SU-DHL-6 (cell line): ENCODE data around the gene LRP2.

Experiments
- CTCF ChIP-seq: fragments of 200-600 bp; sonication (generic); IDR thresholded peaks from one replicate; pipeline ENCODE4 v1.5.1; 2017; ENCODE audit warnings: antibody characterized with exemption, mild to moderate bottlenecking, low read length, moderate library complexity; ENCODE audit not compliant: insufficient read depth, poor library complexity, severe bottlenecking
- EZH2phosphoT487 ChIP-seq: fragments of 200-600 bp; sonication (generic), shearing (Covaris generic); conservative IDR thresholded peaks from 2 replicates; pipeline ENCODE4 v1.6.1; 2018; ENCODE audit warnings: mild to moderate bottlenecking, antibody characterized with exemption, low read length, moderate library complexity, mixed read lengths

- TF ChIP-seq CTCF (no peak), EZH2phosphoT487 (no peak)
Measured at GRCh38 chr2:169116993-169117392, 245.3 kb downstream of the LRP2 start.
